Measurements from ENCODE around the gene TUBB8.
"Not testable (repeated sequence)": the region's sequence is repeated elsewhere in the genome, so short reads cannot be mapped to it uniquely, and the experiment has no call there.

TUBB8 gene

DNA sequence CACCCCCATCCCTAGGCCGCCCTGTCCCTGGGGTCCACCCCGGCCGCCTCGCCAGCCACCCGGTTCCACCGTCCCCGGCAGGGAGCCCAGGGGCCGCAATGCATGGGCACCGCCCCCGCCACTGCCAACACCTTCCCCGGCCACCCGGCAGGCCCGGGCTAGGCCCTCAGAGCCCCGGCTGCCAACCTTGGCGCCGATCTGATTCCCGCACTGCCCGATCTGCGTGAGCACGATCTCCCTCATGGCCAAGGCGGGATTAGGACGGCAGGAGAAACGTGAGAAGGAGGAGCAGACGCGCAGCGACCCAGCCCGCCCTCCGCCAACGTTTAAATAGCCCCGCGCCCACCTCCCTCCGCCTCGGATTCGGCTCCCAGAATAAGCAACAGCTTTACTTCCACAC lies at the start of gene TUBB8:
Gene TUBB8, minus strand, starts transcription at position 301 of the 400 bp plus-strand sequence. Its CDS starts 58 bp downstream, at position 243.
- no peak for DNase-seq (ENCODE audit: low read depth in 3 of 3)

DNA sequence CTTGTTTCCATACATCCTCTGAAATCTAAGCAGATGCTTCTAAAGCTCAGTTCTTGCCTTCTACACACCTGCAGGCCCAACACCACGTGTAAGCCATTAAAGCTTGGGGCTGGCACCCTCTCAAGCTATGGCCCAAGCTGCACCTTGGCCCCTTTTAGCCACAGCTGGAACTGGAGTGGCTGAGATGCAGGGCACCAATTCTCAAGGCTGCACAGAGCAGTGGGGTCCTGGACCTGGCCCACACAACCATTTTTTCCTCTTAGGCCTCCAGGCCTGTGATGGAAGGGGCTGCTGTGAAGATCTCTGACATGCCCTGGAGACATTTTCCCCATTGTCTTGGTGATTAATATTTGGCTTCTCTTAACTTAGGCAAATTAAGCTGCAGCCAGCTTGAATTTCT lies 47.4 kb upstream of the TUBB8 start:
- DNase-seq (ENCODE audit: low read depth in 3 of 3): no peak

DNA sequence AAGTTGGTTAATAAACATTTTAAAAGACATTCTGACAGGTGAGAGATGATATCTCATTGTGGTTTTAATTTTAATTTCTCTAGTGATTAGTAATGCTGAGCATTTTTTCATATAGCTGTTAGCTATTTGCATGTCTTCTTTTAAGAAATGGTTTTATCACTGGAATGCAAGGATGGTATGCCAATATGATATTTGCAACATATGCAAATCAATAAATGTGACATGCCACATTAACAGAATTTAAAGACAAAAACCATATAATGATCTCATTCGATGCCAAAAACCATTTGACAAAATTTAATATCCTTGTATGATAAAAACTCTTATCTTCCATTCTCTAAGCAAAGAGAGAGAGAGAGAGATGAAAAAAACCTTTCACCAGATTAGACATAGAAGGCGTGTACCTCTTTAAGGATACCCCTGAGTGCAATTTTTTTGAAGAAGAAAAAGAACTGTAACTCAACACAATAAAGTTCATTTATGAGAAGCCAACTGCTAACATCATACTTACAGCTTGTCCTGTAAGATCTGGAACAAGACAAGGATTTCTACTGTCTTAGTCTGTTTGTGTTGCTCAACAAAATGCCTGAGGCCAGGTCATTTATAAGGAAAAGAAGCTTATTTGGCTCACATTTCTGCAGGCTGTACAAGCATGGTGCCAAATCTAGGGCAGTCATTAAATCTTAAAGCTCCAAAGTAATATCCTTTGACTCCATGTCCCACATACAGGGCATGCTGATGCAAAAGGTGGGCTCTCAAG lies 46.4 kb upstream of the TUBB8 start:
- no peak for DNase-seq (ENCODE audit: low read depth in 3 of 3)

DNA sequence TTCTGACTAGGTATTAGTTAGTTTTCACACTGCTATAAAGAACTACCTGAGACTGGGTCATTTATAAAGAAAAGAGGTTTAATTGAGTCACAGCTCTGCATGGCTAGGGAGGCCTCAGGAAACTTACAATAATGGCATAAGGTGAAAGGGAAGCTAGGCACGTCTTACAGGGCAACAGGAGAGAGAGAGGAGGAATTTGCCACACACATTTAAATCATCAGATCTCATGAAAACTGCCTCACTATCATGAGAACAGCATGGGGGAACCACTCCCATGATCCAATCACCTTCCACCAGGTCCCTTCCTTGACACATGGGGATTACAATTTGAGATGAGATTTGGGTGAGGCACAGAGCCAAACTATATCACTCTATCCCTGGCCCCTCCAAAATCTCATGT lies 45.5 kb upstream of the TUBB8 start:
- no peak for DNase-seq (ENCODE audit: low read depth in 3 of 3)

DNA sequence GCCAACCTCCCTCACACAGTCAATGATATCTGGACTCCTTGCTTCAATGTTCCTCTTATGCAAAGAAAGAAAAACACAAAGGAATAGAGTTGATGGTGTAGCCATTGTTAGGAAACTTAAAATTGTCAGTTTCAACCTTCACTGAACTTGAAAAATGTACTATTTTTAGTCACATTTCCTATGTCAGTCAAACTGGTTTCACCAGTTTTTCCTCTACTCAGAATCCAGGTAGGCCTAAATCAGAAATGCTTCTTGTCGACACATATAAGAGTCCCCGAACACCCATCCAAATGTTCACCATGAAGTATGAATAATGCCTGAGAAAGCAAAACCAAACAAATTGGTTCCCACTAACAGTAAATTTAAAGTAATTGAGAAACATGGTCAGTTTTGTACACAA lies 43.8 kb upstream of the TUBB8 start:
- DNase-seq (ENCODE audit: low read depth in 3 of 3): no peak

DNA sequence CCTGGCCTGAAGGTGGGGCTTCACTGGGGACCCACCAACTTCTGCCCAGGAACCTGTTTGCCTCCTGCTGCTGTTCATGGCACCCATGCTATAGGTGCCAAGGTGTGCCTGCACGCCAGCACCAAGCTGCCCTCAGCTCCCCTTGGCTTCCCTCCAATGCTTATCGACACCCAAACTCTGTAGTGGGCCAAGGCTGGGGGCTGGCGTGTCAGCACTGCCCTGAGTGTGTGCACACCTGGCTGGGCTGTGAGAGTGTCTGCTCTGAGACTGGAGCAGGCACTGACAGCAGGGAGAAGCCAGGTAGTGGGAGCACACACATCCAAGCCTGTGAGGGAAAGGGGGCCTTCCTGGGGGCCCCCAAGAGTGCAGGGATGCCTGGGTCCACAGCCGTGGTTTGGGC lies 43.1 kb upstream of the TUBB8 start:
- DNase-seq (ENCODE audit: low read depth in 3 of 3): no peak

DNA sequence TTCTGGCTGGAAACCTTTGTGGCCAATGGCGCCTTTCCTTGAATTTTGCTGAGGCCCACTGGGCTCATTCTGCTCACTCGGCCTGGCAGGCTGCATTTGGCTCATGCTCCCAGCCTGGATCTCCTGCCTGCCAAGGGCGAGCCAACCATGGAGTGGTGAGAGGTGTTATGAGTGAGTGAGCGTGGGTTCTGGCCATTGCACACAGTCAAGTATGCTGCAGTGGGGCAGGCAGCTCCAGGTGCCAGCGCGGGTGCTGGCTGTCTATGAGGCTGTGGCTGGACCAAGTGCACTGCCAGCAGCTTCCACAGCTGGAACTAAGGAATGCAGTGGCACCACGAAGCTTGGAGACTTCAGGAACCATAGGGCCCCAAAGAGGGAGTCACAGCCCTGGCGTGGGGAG lies 42.2 kb upstream of the TUBB8 start:
- no peak for DNase-seq (ENCODE audit: low read depth in 3 of 3)

DNA sequence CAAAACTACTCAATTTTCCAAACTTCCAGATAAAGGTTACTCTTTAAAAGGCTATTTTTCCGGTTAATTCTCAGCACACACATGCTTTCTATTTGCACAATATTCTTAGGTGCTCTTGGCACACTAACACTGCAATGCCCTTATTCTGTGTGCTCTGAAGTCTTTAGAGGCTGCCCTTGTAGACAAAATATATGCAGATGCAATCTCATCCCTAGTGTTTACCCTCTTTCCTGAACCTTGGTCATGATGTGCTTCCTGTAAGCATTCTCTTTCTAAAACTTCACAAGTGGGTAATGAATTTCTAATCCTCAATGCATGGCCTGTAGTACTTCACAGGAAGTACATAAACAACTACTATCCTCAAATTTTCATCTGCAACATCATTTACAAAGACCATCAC lies 41.1 kb upstream of the TUBB8 start:
- no peak for DNase-seq (ENCODE audit: low read depth in 3 of 3)

DNA sequence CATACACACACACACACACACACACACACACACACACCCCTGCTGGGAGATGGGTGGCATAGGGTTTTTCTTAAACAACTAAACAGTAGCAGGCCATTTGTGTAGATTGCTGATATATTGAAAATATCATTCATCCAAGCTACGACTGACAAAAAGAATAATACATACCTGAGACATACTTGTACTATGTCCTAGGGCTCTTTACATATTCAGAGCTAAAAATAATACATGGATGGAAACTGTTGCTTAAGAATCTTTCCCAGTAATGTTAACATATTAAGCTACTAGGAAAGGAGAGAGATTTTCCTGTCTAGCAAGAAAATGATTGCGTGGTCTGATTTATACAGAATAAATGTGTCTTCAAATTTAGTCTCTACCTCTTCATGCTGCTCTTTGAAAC lies 40.2 kb upstream of the TUBB8 start:
- DNase-seq (ENCODE audit: low read depth in 3 of 3): no peak

DNA sequence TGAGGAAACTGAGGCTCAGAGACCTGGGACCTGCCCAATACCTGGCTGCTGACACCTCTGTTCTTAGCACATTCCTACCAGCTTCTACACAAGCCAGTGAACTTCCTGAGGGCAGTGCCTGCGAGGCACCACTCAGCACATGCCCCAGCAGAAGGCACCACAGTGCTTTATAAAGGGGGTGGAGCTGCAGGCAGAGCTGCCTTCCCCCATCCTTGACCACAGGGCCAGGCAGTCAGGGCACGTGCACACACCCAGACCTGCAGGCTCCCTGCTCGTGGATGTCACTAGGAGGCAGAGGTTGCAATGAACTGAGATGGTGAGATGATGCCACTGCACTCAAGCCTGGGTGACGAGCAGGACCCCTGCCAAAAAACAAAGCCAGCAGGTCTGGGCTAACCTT lies 39.2 kb upstream of the TUBB8 start:
- DNase-seq (ENCODE audit: low read depth in 3 of 3): no peak

DNA sequence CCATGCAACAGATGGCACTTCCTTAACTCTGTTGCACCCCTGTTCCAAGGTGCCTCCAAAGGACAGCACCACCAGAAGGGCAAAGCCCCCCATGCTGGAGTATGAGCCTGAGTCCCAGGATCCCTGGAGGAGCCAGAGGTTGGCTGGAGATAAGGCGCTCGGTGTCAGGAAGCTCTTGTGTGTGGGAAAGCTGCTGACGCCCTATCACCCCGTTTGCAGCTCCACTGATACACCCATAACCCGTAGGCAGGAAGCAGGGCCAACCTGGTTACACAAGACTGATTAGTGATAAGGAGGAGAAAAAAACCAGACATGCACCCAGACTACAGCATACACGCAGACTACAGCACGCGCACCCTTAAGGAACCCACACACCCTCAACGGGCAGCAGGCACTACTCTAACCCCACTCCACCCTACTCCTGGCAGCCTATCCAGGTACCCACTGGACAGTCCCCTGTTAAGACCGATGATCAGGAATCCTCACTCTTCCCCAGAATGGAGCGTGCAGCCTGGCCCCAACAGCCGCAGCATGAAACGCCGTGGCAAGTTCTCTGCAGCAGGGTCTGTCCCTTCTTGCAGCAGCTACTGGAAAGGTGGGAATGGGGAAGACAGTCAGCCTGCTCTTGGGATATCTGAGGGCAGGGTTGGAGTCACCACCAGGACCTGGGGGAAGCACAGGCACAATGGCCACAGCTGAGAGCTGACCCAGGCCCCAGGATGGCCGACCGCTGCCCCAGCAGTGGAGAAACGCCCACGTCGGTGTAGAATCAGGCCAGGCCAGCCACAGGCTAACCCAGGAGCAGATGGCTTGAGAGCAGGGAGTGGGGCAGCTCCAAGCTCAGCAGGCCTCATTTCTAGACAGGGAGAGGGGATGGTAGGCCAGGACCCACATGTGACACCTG lies 38.3 kb upstream of the TUBB8 start:
- no peak for DNase-seq (ENCODE audit: low read depth in 3 of 3)

DNA sequence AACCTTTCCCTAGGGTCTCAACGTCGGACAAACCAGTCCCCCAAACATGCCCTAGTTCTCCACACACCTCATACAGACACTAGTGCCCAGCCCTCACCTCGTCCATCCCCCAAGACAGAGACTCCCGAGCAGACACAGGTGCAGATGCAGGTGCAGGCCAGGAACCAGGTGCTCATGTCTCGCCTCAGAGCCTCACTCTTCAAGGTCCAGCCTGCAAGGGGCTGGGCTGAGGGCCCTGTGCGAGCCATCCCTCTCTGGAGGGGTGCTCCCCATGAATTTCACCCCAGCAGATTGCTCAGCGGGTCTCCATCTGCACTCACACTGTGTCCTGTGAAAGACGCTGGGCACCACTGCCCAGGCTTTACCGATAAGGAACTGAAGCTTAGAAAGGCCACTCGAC lies 36.9 kb upstream of the TUBB8 start:
- no peak for DNase-seq (ENCODE audit: low read depth in 3 of 3)

DNA sequence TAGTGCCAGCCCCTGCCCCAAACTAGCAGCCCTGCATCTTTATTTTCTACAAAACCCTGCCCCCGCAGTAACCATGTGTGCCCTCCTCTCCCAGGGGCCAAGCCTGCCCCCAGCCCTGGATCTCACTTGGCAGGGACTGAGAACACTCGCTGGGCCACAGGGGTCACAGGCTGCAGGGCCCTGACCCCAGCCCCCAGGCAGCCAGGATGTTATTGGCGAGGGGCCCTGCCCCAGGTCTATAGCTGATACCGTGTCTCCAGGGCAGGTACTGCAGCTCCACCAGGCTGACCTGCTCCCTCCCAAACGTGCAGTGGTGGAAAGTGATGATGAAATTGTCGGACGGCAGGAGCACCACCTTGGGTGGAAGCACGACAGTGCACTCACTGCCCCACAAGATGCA lies 35.9 kb upstream of the TUBB8 start:
- DNase-seq (ENCODE audit: low read depth in 3 of 3): no peak

DNA sequence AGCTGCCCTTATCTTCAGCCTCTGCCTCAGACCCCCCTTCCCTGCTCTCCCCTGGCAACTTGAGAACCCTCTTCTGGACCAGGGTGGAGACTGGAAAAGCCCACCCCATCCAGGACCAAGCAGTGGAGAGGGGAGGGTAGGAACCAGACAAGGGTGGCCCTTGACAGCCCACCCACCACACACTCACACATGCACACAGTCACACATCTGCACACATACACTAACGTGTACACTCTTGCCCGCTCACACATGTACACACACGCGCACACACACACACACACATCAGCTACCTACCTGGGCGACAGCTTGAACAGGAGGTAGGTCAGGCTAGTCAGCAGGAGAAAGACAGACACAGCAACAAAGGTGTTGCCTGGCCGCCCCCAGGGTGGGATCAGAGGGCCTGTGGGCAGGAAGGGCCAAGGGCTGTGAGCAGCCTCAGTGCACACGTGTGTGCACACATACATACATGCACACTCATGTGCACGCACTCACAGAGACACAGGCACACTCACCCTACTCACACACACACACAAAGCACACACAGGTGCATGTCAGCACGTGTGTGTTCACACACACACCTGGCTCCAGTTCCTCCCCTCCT lies 34.9 kb upstream of the TUBB8 start:
- no peak for DNase-seq (ENCODE audit: low read depth in 3 of 3)

DNA sequence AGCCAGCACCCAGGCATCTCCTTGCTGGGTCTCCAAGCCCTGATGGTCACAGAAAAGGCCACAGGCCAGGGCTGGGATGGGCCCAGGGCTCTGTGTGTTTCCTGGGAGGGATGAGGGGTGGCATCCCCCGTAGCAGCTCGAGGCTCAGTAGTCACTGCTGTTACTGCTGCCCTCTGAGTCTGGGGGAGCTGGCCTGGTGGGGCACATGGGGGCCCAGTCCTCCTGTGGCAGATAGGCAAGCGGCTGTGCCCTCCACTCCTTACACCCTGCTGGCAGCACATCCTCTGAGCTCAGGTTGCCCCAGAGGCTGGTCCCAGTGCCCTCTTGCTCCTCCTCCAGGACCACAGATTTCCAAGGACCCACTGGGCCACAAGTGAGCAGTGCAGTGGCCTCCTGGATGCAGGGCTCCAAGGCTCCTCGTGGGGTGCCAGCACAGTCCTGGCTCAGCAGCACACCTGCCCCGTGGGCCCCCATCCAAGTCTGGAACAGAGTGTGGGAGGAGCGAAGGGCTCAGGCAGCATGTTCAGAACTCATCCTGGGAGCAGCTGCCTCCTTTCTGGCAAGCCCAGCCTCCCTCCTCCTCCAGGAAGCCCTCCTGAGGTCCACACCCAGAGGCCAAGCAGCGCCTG lies 31.5 kb upstream of the TUBB8 start:
- DNase-seq (ENCODE audit: low read depth in 3 of 3): no peak

DNA sequence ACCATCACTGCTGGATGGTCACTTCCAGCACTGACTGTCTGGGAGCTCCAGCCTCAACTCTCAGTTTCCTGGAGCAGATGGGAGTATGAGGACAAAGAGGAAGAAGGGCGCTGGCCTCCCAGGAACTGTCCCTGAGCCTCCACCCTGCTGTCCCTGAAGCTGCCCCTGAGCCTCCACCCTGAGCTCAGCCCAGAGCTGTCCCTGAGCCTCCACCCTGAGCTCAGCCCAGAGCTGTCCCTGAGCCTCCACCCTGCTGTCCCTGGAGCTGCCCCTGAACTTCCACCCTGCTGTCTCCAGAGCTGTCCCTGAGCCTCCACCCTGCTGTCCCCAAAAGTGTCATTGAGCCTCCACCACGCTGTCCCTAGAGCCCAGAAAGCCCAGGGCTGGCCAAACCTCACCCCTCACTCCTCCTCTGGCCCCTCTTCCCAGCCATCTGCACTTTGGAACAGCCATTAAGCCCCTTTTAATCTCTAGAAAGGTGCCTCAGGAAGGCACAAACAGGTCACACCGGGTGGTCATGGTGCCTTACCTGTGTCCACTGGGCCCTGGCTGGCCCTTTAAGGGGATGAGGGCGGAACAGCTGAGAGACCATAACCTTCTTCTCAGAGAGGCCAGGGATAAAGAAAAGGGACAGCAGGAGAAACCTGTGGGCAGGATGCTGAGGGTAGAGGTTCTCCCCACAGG lies 30.6 kb upstream of the TUBB8 start:
- no peak for DNase-seq (ENCODE audit: low read depth in 3 of 3)

DNA sequence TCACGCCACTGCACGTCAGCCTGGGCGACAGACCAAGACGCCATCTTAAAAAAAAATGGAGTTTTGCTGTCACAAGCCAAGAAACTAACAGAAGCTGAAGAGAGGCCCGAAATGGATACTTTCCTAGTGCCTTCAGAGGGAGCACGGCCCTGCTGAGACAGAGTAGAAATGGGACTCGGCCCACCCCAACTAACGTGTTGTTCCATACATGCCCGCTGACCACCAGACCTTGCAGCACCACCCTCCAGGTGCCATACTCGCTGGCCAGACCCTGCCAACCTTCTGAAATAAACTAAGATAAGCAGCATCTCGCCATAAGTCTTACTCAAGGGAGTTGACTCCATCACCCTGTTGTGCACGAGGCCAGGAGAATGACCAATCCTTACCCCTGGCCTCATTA lies 29.5 kb upstream of the TUBB8 start:
- DNase-seq (ENCODE audit: low read depth in 3 of 3): no peak

DNA sequence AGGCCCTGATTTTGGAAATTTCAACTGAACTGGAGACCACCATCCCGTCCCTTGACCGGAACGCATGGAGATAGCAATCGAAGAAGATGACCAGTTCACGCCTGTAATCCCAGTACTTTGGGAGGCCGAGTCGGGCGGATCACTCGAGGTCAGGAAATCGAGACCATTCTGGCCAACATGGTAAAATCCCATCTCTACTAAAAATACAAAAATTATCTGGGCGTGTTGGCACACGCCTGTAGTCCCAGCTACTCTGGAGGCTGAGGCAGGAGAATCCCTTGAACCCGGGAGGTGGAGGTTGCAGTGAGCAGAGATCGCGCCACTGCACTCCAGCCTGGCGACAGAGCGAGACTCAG lies 25.1 kb upstream of the TUBB8 start:
- DNase-seq (ENCODE audit: low read depth in 3 of 3): not testable (repeated sequence)

DNA sequence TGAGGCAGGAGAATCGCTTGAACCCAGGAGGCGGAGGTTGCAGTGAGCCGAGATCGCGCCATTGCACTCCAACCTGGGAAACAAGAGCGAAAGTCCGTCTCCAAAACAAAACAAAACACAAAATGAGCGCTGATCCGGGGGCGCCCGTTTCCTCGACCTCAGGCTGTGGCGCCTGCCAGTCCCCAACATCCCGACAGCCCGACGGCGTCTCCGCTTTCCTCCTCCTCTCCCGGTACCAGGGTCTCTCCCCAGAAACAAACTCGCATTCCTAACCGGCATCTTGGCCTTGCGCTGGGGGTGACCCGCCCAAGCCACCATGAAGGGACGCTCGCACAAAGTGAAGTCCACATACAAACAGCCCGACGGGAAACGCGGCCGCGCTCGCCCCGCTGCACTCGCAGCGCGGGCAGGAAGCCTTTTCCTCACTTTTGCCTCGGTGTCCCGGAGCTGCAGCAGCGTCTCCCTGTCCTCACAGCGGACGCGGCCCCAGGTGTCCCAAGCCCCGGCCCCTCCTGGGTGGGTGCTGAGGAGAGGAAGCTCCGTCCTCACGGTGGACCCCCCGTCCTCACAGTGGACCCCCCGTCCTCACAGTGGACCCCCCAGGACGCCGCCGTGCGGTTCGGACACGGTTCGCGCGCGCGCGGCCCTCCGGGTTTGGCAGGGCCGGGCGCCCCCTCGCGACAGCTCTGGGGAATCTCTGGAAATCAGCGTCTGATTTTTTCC lies 24.6 kb upstream of the TUBB8 start:
- DNase-seq (ENCODE audit: low read depth in 3 of 3): peak in 1 of 3 experiments; percentile 33

DNA sequence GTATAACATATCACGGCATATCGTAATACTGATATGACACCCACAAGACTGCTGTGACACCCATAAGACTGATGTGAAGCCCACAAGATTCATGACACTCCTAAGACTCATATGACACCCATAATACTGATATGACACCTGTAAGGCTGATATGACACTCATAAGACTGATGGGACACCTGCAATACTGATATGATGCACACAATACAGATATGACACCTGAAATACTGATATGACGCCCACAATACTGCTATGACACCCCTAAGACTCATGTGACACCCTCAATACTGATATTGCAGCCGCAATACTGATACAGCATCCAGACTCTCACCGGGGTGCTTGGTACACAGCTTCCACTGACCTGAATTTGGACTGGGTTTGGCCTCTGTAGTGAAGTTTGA lies 19.1 kb upstream of the TUBB8 start:
- not testable (repeated sequence) for DNase-seq (ENCODE audit: low read depth in 3 of 3)

DNA sequence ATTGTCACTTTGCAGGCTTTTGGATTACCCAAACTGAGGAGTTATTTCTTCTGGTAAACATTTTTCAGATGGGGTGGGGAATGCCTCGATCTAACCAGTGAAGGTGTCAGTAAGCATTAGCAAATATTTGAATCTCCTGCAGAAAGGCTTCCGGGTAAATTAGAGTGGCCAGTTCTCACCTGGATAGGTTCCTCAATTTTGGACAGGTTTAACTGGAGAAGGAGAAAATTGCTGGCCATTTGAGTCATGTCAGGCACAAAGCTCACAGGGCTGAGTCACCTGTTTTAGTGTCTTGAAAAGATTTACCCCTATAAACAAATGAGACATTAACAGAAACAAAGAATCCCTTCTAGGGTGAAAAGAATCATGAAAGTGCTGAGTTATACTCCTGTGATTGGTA lies 830 bp upstream of the TUBB8 start:
- not testable (repeated sequence) for DNase-seq (ENCODE audit: low read depth in 3 of 3)
